Panc1 (cell line): ENCODE data around the gene ZNF543. TPM values are rescaled to one million over a fixed set of nuclear protein-coding genes. Genes with fewer than 3 reads are reported as not detected.
"Not testable (repeated sequence)": the region's sequence is repeated elsewhere in the genome, so short reads cannot be mapped to it uniquely, and the experiment has no call there.

Experiments used
- ATAC-seq: fragments of 200-7000 bp; cut with Tn5 transposase; 2 replicates; pipeline ENCODE4 v1.9.1; 2020; ENCODE audit warnings: mild to moderate bottlenecking, moderate library complexity
- BruUV-seq: library from RNA; stranded (reverse); fragments of 400-500 nt; replicated peaks from 2 replicates; lab custom pipeline; 2021; lab: Mats Ljungman, UMichigan
- CTCF ChIA-PET: fragments of 300-600 bp; sonication (Branson Sonifier 250); formaldehyde crosslinking; loops from one replicate; lab custom pipeline; 2022; ENCODE audit warnings: antibody characterized with exemption; lab: Charles Lee
- POLR2A ChIA-PET: fragments of 300-600 bp; sonication (Branson Sonifier 250); formaldehyde crosslinking; loops from one replicate; lab custom pipeline; 2022; ENCODE audit warnings: antibody characterized with exemption; lab: Charles Lee
- DNase-seq: peaks from one replicate; pipeline ENCODE4 v3.0.0-alpha.2; 2010; ENCODE audit warnings: low read depth, low spot score
- H3K27ac ChIP-seq: 2 replicates; pipeline ENCODE4 v1.5.1; 2011; ENCODE audit warnings: mild to moderate bottlenecking, low read length, inconsistent platforms
- H3K27me3 ChIP-seq: fragments of 200-500 bp; sonication (Bioruptor generic); 2 replicates; pipeline ENCODE4 v1.6.0; 2014; ENCODE audit warnings: low read length, inconsistent platforms; ENCODE audit not compliant: control insufficient read depth, insufficient read depth
- H3K36me3 ChIP-seq: fragments of 200-500 bp; sonication (Bioruptor generic); 2 replicates; pipeline ENCODE4 v1.5.1; 2014; ENCODE audit warnings: inconsistent platforms, mild to moderate bottlenecking, low read length, moderate library complexity; ENCODE audit not compliant: control insufficient read depth, insufficient read depth
- H3K4me1 ChIP-seq: 2 replicates; pipeline ENCODE4 v1.5.1; 2011; ENCODE audit warnings: inconsistent platforms, mild to moderate bottlenecking, low read length, moderate library complexity; ENCODE audit not compliant: control insufficient read depth, insufficient read depth
- H3K4me3 ChIP-seq, 2 experiments: 2 replicates each; pipeline ENCODE4 v1.5.1; 2011 to 2012; ENCODE audit warnings: low read depth in 2 of 2, low read length in 2 of 2, mild to moderate bottlenecking in 2 of 2, inconsistent platforms in 1 of 2, moderate library complexity in 1 of 2
- H3K9me3 ChIP-seq: fragments of 200-500 bp; sonication (Bioruptor generic); 2 replicates; pipeline ENCODE4 v1.5.1; 2014; ENCODE audit warnings: low read depth, mild to moderate bottlenecking, inconsistent platforms, low read length, moderate library complexity; ENCODE audit not compliant: control insufficient read depth, insufficient read depth
- POLR2AphosphoS5 ChIP-seq: IDR thresholded peaks from 2 replicates; pipeline ENCODE4 v1.6.1; 2012; ENCODE audit warnings: mild to moderate bottlenecking, low read depth, low read length, moderate library complexity
- SIN3A ChIP-seq: IDR thresholded peaks from 2 replicates; pipeline ENCODE4 v1.6.1; 2012; ENCODE audit warnings: low read depth, mild to moderate bottlenecking, low read length, moderate library complexity, borderline replicate concordance; ENCODE audit not compliant: insufficient read depth
- TCF7L2 ChIP-seq: IDR thresholded peaks from 2 replicates; pipeline ENCODE4 v1.6.1; 2011; ENCODE audit warnings: mild to moderate bottlenecking, low read depth, low read length, inconsistent platforms
- in situ Hi-C: cut with HindIII; loops from 2 replicates; pipeline ENCODE4 v1.10.0; 2016; ENCODE audit warnings: low sequenced_read_pairs, low pct_unique_long_range_greater_than_20kb
- intact Hi-C: fragments of 100-400 bp; cut with micrococcal nuclease; formaldehyde crosslinking; loops from one replicate; pipeline ENCODE4 v1.10.0; 2022; ENCODE audit not compliant: unreplicated experiment
- total RNA-seq: library from RNA; stranded (reverse); gene quantifications from one replicate; pipeline ENCODE4 v1.2.1, GENCODE V29; 2021; ENCODE audit not compliant: unreplicated experiment
- TF ChIP-seq, protein P1 (sequence below): fragments of 450-650 bp; IDR thresholded peaks from 2 replicates; pipeline ENCODE4 v1.5.1; 2017; ENCODE audit warnings: mild to moderate bottlenecking
- TF ChIP-seq, protein P2 (sequence below), 2 experiments: IDR thresholded peaks; 2 replicates each; pipeline ENCODE4 v1.6.1; 2011 to 2012; ENCODE audit warnings: low read depth in 2 of 2, control low read depth in 1 of 2, low read length in 1 of 2, mild to moderate bottlenecking in 1 of 2, moderate library complexity in 1 of 2; ENCODE audit not compliant: insufficient read depth in 1 of 2

The ZNF543 gene
- total RNA-seq, 1 experiment from 2014 or later: 10.8 TPM

DNA sequence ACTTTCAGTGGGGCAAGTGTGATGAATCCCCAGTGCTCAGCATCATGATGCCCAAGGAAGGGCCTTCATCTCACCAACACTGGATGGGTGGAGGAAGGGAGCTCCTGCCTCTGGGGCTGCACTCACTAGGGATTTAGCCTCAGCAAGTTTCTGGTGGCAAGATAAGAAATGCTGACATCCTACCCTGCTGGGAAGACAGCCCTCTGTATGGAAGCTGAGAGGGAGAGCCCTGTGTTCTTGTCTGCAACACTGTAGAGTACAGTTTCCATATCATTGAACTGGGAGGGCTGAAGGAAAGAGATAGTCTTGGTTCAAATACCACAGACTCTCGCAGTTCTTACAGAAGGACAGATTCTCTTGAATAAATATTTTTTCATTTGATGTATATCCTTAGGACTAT is 47.3 kb upstream of the ZNF543 start:
- in situ Hi-C loops (no loop called here), intact Hi-C loops (no loop called here)
- no peaks in the 10 kb centered on the region for H3K27me3 ChIP-seq
- no peaks in the 10 kb centered on the region for H3K9me3 ChIP-seq
- TF ChIP-seq TCF7L2 (no peak), SIN3A (no peak), POLR2AphosphoS5 (no peak)
- TF ChIP-seq, protein P1, sequence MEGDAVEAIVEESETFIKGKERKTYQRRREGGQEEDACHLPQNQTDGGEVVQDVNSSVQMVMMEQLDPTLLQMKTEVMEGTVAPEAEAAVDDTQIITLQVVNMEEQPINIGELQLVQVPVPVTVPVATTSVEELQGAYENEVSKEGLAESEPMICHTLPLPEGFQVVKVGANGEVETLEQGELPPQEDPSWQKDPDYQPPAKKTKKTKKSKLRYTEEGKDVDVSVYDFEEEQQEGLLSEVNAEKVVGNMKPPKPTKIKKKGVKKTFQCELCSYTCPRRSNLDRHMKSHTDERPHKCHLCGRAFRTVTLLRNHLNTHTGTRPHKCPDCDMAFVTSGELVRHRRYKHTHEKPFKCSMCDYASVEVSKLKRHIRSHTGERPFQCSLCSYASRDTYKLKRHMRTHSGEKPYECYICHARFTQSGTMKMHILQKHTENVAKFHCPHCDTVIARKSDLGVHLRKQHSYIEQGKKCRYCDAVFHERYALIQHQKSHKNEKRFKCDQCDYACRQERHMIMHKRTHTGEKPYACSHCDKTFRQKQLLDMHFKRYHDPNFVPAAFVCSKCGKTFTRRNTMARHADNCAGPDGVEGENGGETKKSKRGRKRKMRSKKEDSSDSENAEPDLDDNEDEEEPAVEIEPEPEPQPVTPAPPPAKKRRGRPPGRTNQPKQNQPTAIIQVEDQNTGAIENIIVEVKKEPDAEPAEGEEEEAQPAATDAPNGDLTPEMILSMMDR: no peak
- TF ChIP-seq, protein P2, sequence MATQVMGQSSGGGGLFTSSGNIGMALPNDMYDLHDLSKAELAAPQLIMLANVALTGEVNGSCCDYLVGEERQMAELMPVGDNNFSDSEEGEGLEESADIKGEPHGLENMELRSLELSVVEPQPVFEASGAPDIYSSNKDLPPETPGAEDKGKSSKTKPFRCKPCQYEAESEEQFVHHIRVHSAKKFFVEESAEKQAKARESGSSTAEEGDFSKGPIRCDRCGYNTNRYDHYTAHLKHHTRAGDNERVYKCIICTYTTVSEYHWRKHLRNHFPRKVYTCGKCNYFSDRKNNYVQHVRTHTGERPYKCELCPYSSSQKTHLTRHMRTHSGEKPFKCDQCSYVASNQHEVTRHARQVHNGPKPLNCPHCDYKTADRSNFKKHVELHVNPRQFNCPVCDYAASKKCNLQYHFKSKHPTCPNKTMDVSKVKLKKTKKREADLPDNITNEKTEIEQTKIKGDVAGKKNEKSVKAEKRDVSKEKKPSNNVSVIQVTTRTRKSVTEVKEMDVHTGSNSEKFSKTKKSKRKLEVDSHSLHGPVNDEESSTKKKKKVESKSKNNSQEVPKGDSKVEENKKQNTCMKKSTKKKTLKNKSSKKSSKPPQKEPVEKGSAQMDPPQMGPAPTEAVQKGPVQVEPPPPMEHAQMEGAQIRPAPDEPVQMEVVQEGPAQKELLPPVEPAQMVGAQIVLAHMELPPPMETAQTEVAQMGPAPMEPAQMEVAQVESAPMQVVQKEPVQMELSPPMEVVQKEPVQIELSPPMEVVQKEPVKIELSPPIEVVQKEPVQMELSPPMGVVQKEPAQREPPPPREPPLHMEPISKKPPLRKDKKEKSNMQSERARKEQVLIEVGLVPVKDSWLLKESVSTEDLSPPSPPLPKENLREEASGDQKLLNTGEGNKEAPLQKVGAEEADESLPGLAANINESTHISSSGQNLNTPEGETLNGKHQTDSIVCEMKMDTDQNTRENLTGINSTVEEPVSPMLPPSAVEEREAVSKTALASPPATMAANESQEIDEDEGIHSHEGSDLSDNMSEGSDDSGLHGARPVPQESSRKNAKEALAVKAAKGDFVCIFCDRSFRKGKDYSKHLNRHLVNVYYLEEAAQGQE (IDR thresholded peaks at IDR 0.05; ENCODE audit: insufficient read depth in 1 of 2, low read depth in 2 of 2, low read length in 1 of 2): no peak
- no peaks in the 10 kb centered on the region for H3K36me3 ChIP-seq
- POLR2A ChIA-PET: interaction anchor here (0.7 kb wide), 1 partner anchor 82 kb away, joined by 6 read pairs; no protein-coding TSS in a partner anchor
- CTCF ChIA-PET: no interaction called here
- ATAC-seq: no peak
- BruUV-seq: no TSS peak
- no peaks in the 10 kb centered on the region for H3K4me1 ChIP-seq
- no peak for DNase-seq
- no peak overlapping the region for H3K4me3 ChIP-seq
- H3K27ac ChIP-seq: no peak overlapping the region

DNA sequence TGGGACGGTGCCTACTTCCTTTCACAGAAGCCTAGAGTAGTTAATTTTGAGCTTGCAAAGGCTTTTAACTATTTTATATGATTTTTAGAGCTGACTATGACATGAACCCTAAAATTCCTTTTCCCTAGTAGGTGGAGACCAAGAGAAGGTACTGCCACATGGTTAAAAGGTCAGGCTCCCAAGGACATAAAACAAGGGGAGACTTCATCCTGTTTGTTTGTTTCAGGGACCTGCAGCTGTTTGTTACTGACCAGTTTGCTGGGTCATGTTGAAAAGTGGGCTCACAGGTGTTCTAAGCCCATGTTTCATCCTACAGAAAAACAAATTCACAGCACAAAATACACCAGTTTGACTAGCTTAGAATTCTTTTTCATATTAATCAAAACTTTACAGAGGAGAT is 43.8 kb upstream of the ZNF543 start:
- intact Hi-C loops (no loop called here), in situ Hi-C loops (no loop called here)
- Histone ChIP-seq H3K27ac (no peak overlapping the region), H3K4me1 (peaks cover 7% of the 10 kb centered on the region), H3K9me3 (no peaks in the 10 kb centered on the region), H3K27me3 (no peaks in the 10 kb centered on the region), H3K36me3 (peaks cover 3% of the 10 kb centered on the region; the same call in 1 of the 2 replicates), H3K4me3 (no peak overlapping the region)
- ATAC-seq (no peak), DNase-seq (no peak)
- ChIA-PET POLR2A (no interaction called here), CTCF (no interaction called here)
- TF ChIP-seq, protein P2 (IDR thresholded peaks at IDR 0.05; ENCODE audit: insufficient read depth in 1 of 2, low read depth in 2 of 2, low read length in 1 of 2): no peak
- TF ChIP-seq TCF7L2 (no peak), POLR2AphosphoS5 (no peak), SIN3A (no peak)
- TF ChIP-seq, protein P1: no peak
- no TSS peak for BruUV-seq

DNA sequence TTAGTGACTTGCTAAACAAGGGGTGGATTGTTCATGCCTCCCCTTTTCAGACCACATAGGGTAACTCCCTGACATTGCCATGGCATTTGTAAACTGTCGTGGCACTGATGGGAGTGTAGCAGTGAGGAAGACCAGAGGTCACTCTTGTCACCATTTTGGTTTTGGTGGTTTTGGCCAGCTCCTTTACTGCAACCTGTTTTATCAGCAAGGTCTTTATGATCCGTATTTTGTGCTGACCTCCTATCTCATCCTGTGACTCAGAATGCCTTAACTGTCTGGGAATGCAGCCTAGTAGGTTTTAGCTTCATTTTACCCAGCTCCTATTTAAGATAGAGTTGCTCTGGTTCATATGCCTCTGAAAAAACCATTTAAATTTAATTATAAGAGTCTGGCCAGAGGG is 41.8 kb upstream of the ZNF543 start:
- H3K4me3 ChIP-seq, CTCF ChIA-PET, H3K9me3 ChIP-seq, ATAC-seq, POLR2A ChIA-PET, intact Hi-C loops, in situ Hi-C loops, DNase-seq, H3K36me3 ChIP-seq, H3K27ac ChIP-seq, BruUV-seq, H3K27me3 ChIP-seq: not testable (repeated sequence)
- H3K4me1 ChIP-seq: peaks cover 23% of the 10 kb centered on the region
